GM12878 (cell line): ENCODE results near the gene TSPAN2. TPM values are rescaled to one million over a fixed set of nuclear protein-coding genes. Genes with fewer than 3 reads are reported as not detected.

Source experiments
- ATAC-seq: fragments of 200-7000 bp; cut with Tn5 transposase; 3 replicates; pipeline ENCODE4 v1.9.1; 2020; ENCODE audit warnings: mild to moderate bottlenecking, moderate library complexity
- BruUV-seq: library from RNA; stranded (reverse); fragments of 400-500 nt; replicated peaks from 2 replicates; lab custom pipeline; 2021; lab: Mats Ljungman, UMichigan
- CTCF ChIA-PET: fragments of 300-600 bp; sonication (Branson Sonifier 250); formaldehyde crosslinking; extraction: SDS; loops from one replicate; lab custom pipeline; 2021; ENCODE audit warnings: inconsistent platforms; lab: Yijun Ruan, JAX
- POLR2A ChIA-PET: fragments of 350-600 bp; formaldehyde crosslinking; extraction: SDS; loops from one replicate; lab custom pipeline; 2021; ENCODE audit warnings: inconsistent platforms; lab: Charles Lee
- RAD21 ChIA-PET: fragments of 300-600 bp; sonication (Branson Sonifier 250); formaldehyde crosslinking; loops from one replicate; lab custom pipeline; 2023; ENCODE audit warnings: antibody characterized with exemption; ENCODE audit not compliant: unreplicated experiment; lab: Charles Lee
- SMC1A ChIA-PET: fragments of 300-600 bp; sonication (Branson Sonifier 250); formaldehyde crosslinking; loops from one replicate; lab custom pipeline; 2023; ENCODE audit not compliant: unreplicated experiment, uncharacterized antibody; lab: Charles Lee
- DNase-seq: peaks from one replicate; pipeline ENCODE4 v3.0.0-alpha.2; 2011; ENCODE audit warnings: low read depth, low spot score
- FAIRE-seq: peaks from 3 replicates; lab custom pipeline; 2011; peaks lifted over from hg19 to GRCh38; lab: Jason Lieb, UNC
- H2AFZ ChIP-seq: 2 replicates; pipeline ENCODE4 v1.6.0; 2011; ENCODE audit warnings: low read depth, low read length, control low read depth; ENCODE audit not compliant: control insufficient read depth
- H3K27ac ChIP-seq: 2 replicates; pipeline ENCODE4 v1.5.1; 2011; ENCODE audit warnings: control low read depth; ENCODE audit not compliant: control insufficient read depth, insufficient read depth
- H3K27me3 ChIP-seq, 2 experiments: replicated peaks in 1 of 2; 2 replicates each; pipeline versions ENCODE4 v1.6.0 to v1.6.1; 2011; ENCODE audit warnings: low read length in 1 of 2; ENCODE audit not compliant: control insufficient read depth in 2 of 2, insufficient read depth in 2 of 2
- H3K36me3 ChIP-seq, 2 experiments: 2 replicates each; pipeline ENCODE4 v1.5.1; 2011; ENCODE audit warnings: low read length in 1 of 2; ENCODE audit not compliant: control insufficient read depth in 2 of 2, insufficient read depth in 2 of 2
- H3K4me1 ChIP-seq: 2 replicates; pipeline ENCODE4 v1.6.1; 2011; ENCODE audit warnings: mild to moderate bottlenecking, low read length, moderate library complexity, mixed read lengths; ENCODE audit not compliant: control insufficient read depth, insufficient read depth
- H3K4me2 ChIP-seq: 2 replicates; pipeline ENCODE4 v1.6.0; 2011; ENCODE audit warnings: control low read depth; ENCODE audit not compliant: control insufficient read depth, insufficient read depth
- H3K4me3 ChIP-seq: fragments of 200-600 bp; sonication (generic); 2 replicates; pipeline ENCODE4 v1.5.1; 2016
- H3K79me2 ChIP-seq: 2 replicates; pipeline ENCODE4 v1.6.0; 2011; ENCODE audit warnings: low read length; ENCODE audit not compliant: control insufficient read depth, insufficient read depth
- H3K9ac ChIP-seq: 2 replicates; pipeline ENCODE4 v1.8.0; 2011; ENCODE audit warnings: low read length, control low read depth, mixed read lengths; ENCODE audit not compliant: control insufficient read depth, insufficient read depth
- H3K9me3 ChIP-seq: replicated peaks from 3 replicates; pipeline ENCODE4 v1.5.1; 2011; ENCODE audit warnings: mild to moderate bottlenecking, low read length; ENCODE audit not compliant: control insufficient read depth, insufficient read depth
- H4K20me1 ChIP-seq: 2 replicates; pipeline ENCODE4 v1.6.0; 2011; ENCODE audit not compliant: control insufficient read depth, insufficient read depth
- BCL11A ChIP-seq: IDR thresholded peaks from 2 replicates; pipeline ENCODE4 v1.6.1; 2011; ENCODE audit warnings: low read depth, low read length
- CBFB ChIP-seq: IDR thresholded peaks from 2 replicates; pipeline ENCODE4 v1.6.1; 2016; ENCODE audit warnings: antibody characterized with exemption, low read depth
- CBX3 ChIP-seq: fragments of 200-600 bp; sonication (generic); IDR thresholded peaks from 2 replicates; pipeline ENCODE4 v1.6.1; 2016; ENCODE audit warnings: low read depth, borderline replicate concordance
- CHD1 ChIP-seq: IDR thresholded peaks from 2 replicates; pipeline ENCODE4 v1.6.1; 2012; ENCODE audit warnings: low read depth, low read length, improper control_type of control experiment
- EED ChIP-seq: sonication (generic); IDR thresholded peaks from 2 replicates; pipeline ENCODE4 v1.6.1; 2016; ENCODE audit warnings: antibody characterized with exemption, low read depth
- FOS ChIP-seq: IDR thresholded peaks from 3 replicates; pipeline ENCODE4 v1.6.1; 2011; ENCODE audit warnings: borderline replicate concordance; ENCODE audit not compliant: insufficient read length; ENCODE audit errors: extremely low read depth
- KDM1A ChIP-seq: fragments of 200-600 bp; sonication (generic); IDR thresholded peaks from 2 replicates; pipeline ENCODE4 v1.6.1; 2016; ENCODE audit warnings: borderline replicate concordance
- NFYA ChIP-seq: IDR thresholded peaks from 2 replicates; pipeline ENCODE4 v1.6.1; 2011; ENCODE audit warnings: low read depth, mild to moderate bottlenecking, low read length, improper control_type of control experiment, borderline replicate concordance
- POLR2AphosphoS2 ChIP-seq: IDR thresholded peaks from 2 replicates; pipeline ENCODE4 v1.6.1; 2011; ENCODE audit warnings: low read depth, mild to moderate bottlenecking, low read length, improper control_type of control experiment, moderate library complexity
- SMAD5 ChIP-seq: IDR thresholded peaks from 2 replicates; pipeline ENCODE4 v1.6.1; 2016; ENCODE audit warnings: antibody characterized with exemption, low read depth
- ZNF384 ChIP-seq: IDR thresholded peaks from 2 replicates; pipeline ENCODE4 v1.6.1; 2012; ENCODE audit warnings: low read depth, mild to moderate bottlenecking, low read length, improper control_type of control experiment, borderline replicate concordance
- WGBS: methylation state at CpG from one replicate; pipeline ENCODE4 v1.1.6; 2016; ENCODE audit warnings: low lambda C conversion rate; ENCODE audit not compliant: insufficient replicate concordance, insufficient coverage; ENCODE audit errors: missing lambda C conversion rate; 5-methylcytosine and 5-hydroxymethylcytosine counted together
- in situ Hi-C: fragments of 300-500 bp; cut with MboI; formaldehyde crosslinking; loops from 9 replicates; pipeline ENCODE4 v1.14.3; 2018; ENCODE audit warnings: mixed read lengths
- intact Hi-C: fragments of 100-400 bp; cut with micrococcal nuclease; formaldehyde crosslinking; loops from one replicate; pipeline ENCODE4 v1.14.2; 2022; ENCODE audit not compliant: unreplicated experiment
- polyA plus RNA-seq, 11 experiments: library from polyadenylated mRNA; depleted of rRNA in 4 of 11; unstranded in 6 of 11; stranded (reverse) in 5 of 11; fragments of >200 nt; fragmentation: Nextera tagmentation in 4 of 11; fragmentation: Illumina TruSeq in 1 of 11; extraction: Ambion mirVana in 4 of 11; extraction: Trizol in 1 of 11; gene quantifications; 1 replicate in 1 of 11; 2 replicates in 10 of 11; pipeline versions ENCODE4 v1.2.1 to v1.2.3, GENCODE V29; 2011 to 2016; ENCODE audit warnings: inconsistent platforms in 2 of 11, missing spikeins in 2 of 11, low read depth in 1 of 11
- total RNA-seq, 4 experiments: library from RNA; depleted of rRNA in 3 of 4; stranded (reverse); fragments of >200 nt in 3 of 4; fragmentation: Illumina TruSeq in 1 of 4; extraction: Trizol in 1 of 4; gene quantifications; 2 replicates each; pipeline versions ENCODE4 v1.2.1 to v1.2.3, GENCODE V29; 2013 to 2021
- TF ChIP-seq, protein P1 (sequence below): fragments of 450-650 bp; IDR thresholded peaks from 2 replicates; pipeline ENCODE4 v1.6.1; 2017; ENCODE audit warnings: mild to moderate bottlenecking
- TF ChIP-seq, protein P2 (sequence below): IDR thresholded peaks from 2 replicates; pipeline ENCODE4 v1.6.1; 2011; ENCODE audit warnings: low read depth, low read length, improper control_type of control experiment, borderline replicate concordance
- TF ChIP-seq, protein P3 (sequence below): IDR thresholded peaks from 2 replicates; pipeline ENCODE4 v1.6.1; 2012; ENCODE audit warnings: low read depth, low read length, improper control_type of control experiment

The TSPAN2 gene
- total and polyA plus RNA-seq, 10 of the 15 experiments (the other 5 are each of a cell fraction or from before 2014, with no cell fraction given), result under 0.01 to 0.73 TPM; not detected in 8

DNA sequence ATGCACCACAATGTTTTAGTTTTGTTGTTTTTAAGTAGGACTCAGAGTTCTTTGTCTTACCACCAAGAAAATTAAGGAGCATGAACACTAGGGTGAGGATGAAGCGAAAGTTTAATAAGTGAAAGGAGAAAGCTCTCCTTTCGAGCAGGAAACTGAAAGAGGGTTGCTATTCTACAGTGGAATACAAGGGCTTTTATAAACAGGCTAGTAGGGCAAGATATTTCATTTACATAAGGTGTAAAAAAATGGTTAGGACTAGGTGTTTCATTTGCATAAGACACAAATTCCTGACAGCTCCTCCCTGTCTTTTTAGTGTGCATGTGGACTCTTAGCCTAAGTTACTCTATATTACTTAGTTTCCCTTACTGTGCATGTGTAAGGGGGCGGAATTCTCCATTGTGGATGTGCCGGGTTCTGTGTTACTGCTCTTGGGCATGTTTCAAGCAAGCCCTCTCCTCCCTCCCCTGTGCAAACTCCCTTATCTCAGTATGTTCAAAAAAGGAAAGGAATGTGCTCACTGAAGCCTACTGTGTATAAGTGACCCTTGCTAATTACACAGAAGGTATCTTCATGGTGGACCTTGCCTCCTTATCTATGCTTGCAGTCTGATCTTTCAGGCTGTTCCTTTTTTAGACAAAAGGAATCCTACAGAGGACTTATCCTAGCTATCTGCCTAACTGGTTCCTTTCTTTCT is 52.3 kb downstream of the TSPAN2 start:
- intact Hi-C loops, result no loop called here
- H2AFZ ChIP-seq, result no peak overlapping the region
- WGBS, result 31% methylated on average over 4 of the region's 4 CpGs
- no peaks in the 10 kb centered on the region for H3K27me3 ChIP-seq
- no peaks in the 10 kb centered on the region for H3K9me3 ChIP-seq
- H3K4me2 ChIP-seq, result no peak overlapping the region
- BruUV-seq, result no TSS peak
- ChIA-PET POLR2A (no interaction called here), SMC1A (interaction anchor here (1.5 kb wide), 1 partner anchor 43 kb away, joined by 4 read pairs; no protein-coding TSS in a partner anchor), CTCF (interaction anchor here (8.0 kb wide), 1 partner anchor 14 kb away, joined by 63 read pairs; no protein-coding TSS in a partner anchor), RAD21 (no interaction called here)
- H4K20me1 ChIP-seq, result no peaks in the 10 kb centered on the region
- H3K36me3 ChIP-seq, result no peaks in the 10 kb centered on the region
- FAIRE-seq, result no peak
- no peak for ATAC-seq
- no peaks in the 10 kb centered on the region for H3K79me2 ChIP-seq
- no peak overlapping the region for H3K4me3 ChIP-seq
- in situ Hi-C loops, result no loop called here
- H3K9ac ChIP-seq, result no peak overlapping the region
- no peak for DNase-seq
- no peaks in the 10 kb centered on the region for H3K4me1 ChIP-seq
- H3K27ac ChIP-seq, result no peak overlapping the region
- no peak for TF ChIP-seq SMAD5
- TF ChIP-seq, protein P1, sequence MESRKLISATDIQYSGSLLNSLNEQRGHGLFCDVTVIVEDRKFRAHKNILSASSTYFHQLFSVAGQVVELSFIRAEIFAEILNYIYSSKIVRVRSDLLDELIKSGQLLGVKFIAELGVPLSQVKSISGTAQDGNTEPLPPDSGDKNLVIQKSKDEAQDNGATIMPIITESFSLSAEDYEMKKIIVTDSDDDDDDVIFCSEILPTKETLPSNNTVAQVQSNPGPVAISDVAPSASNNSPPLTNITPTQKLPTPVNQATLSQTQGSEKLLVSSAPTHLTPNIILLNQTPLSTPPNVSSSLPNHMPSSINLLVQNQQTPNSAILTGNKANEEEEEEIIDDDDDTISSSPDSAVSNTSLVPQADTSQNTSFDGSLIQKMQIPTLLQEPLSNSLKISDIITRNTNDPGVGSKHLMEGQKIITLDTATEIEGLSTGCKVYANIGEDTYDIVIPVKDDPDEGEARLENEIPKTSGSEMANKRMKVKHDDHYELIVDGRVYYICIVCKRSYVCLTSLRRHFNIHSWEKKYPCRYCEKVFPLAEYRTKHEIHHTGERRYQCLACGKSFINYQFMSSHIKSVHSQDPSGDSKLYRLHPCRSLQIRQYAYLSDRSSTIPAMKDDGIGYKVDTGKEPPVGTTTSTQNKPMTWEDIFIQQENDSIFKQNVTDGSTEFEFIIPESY, result no peak
- no peak for TF ChIP-seq KDM1A
- TF ChIP-seq NFYA, result no peak
- no peak for TF ChIP-seq CBFB
- no peak for TF ChIP-seq FOS
- TF ChIP-seq CHD1, result no peak
- TF ChIP-seq, protein P2, sequence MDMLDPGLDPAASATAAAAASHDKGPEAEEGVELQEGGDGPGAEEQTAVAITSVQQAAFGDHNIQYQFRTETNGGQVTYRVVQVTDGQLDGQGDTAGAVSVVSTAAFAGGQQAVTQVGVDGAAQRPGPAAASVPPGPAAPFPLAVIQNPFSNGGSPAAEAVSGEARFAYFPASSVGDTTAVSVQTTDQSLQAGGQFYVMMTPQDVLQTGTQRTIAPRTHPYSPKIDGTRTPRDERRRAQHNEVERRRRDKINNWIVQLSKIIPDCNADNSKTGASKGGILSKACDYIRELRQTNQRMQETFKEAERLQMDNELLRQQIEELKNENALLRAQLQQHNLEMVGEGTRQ, result no peak
- no peak for TF ChIP-seq EED
- TF ChIP-seq, protein P3, sequence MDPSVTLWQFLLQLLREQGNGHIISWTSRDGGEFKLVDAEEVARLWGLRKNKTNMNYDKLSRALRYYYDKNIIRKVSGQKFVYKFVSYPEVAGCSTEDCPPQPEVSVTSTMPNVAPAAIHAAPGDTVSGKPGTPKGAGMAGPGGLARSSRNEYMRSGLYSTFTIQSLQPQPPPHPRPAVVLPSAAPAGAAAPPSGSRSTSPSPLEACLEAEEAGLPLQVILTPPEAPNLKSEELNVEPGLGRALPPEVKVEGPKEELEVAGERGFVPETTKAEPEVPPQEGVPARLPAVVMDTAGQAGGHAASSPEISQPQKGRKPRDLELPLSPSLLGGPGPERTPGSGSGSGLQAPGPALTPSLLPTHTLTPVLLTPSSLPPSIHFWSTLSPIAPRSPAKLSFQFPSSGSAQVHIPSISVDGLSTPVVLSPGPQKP, result no peak
- TF ChIP-seq POLR2AphosphoS2, result no peak
- TF ChIP-seq BCL11A, result no peak
- TF ChIP-seq CBX3, result no peak
- no peak for TF ChIP-seq ZNF384
